Stimulated activated CD4-positive, alpha-beta T cell treated with anti-CD3 and anti-CD28 coated beads, TNF-alpha, amount 100 ng/mL, for 4 hours (primary cell): ENCODE results near the gene RPUSD3.

Experiments
- DNase-seq, 3 experiments: peaks; one replicate each; pipeline ENCODE4 v3.0.0-alpha.2; 2020; ENCODE audit warnings: low read depth in 3 of 3

RPUSD3 gene

GRCh38 chr3:9834520-9835380 lies 9.1 kb downstream of the RPUSD3 start:
- no peak for DNase-seq

GRCh38 chr3:9833078-9833477 lies 10.7 kb downstream of the RPUSD3 start:
- no peak for DNase-seq

- no peak for DNase-seq
Observed at GRCh38 chr3:9831253-9831652, 12.6 kb downstream of the RPUSD3 start.

- no peak for DNase-seq
Observed at GRCh38 chr3:9828801-9829755, 14.7 kb downstream of the RPUSD3 start.

- DNase-seq, result no peak
Observed at GRCh38 chr3:9826815-9827573, 16.8 kb downstream of the RPUSD3 start.

- DNase-seq, result no peak
Observed at GRCh38 chr3:9825451-9826040, 18.3 kb downstream of the RPUSD3 start.

- no peak for DNase-seq
Observed at GRCh38 chr3:9820946-9821345, 22.9 kb downstream of the RPUSD3 start.

GRCh38 chr3:9820543-9820942 lies 23.3 kb downstream of the RPUSD3 start:
- DNase-seq, result no peak

GRCh38 chr3:9818666-9819335 lies 25.0 kb downstream of the RPUSD3 start:
- DNase-seq, result no peak

- no peak for DNase-seq
Observed at GRCh38 chr3:9817436-9817835, 26.4 kb downstream of the RPUSD3 start.

- no peak for DNase-seq
Observed at GRCh38 chr3:9815986-9816385, 27.8 kb downstream of the RPUSD3 start.

GRCh38 chr3:9812870-9813483 lies 30.8 kb downstream of the RPUSD3 start:
- DNase-seq, result no peak

- no peak for DNase-seq
Observed at GRCh38 chr3:9810846-9811245, 33.0 kb downstream of the RPUSD3 start.

GRCh38 chr3:9810433-9810770 lies 33.4 kb downstream of the RPUSD3 start:
- DNase-seq, result no peak

GRCh38 chr3:9809615-9810432 lies 34.0 kb downstream of the RPUSD3 start, which contains the start of gene TTLL3:
TTLL3 (plus strand) TSS chr3:9810262; CDS start chr3:9810662, 400 bp downstream.
- DNase-seq, result peak in 1 of 3 experiments; percentile 28

- DNase-seq, result no peak
Observed at GRCh38 chr3:9809239-9809614, 34.6 kb downstream of the RPUSD3 start.

- DNase-seq, result no peak
Observed at GRCh38 chr3:9808345-9809037, 35.3 kb downstream of the RPUSD3 start.

- DNase-seq, result no peak
Observed at GRCh38 chr3:9807981-9808344, 35.8 kb downstream of the RPUSD3 start.
